Activated CD8-positive, alpha-beta memory T cell treated with anti-CD3 and anti-CD28 coated beads for 4 hours (primary cell): Measurements from ENCODE around the gene CBX2.
"Not testable (repeated sequence)": the region's sequence is repeated elsewhere in the genome, so short reads cannot be mapped to it uniquely, and the experiment has no call there.

Experiments
- DNase-seq, 2 donors: peaks; one replicate each; pipeline ENCODE4 v3.0.0-alpha.2; 2020; ENCODE audit warnings: low read depth in 2 of 2

CBX2 gene

GRCh38 chr17:79742951-79743476, 34.9 kb upstream of the CBX2 start:
- no peak for DNase-seq

- no peak for DNase-seq
Measured at GRCh38 chr17:79743614-79744013, 34.3 kb upstream of the CBX2 start.

GRCh38 chr17:79745641-79746105, 32.3 kb upstream of the CBX2 start:
- DNase-seq: no peak

GRCh38 chr17:79746889-79747507, 30.9 kb upstream of the CBX2 start:
- no peak for DNase-seq

GRCh38 chr17:79747508-79748294, 30.2 kb upstream of the CBX2 start:
- DNase-seq: no peak

- DNase-seq: no peak
Measured at GRCh38 chr17:79748295-79749099, 29.5 kb upstream of the CBX2 start.

- DNase-seq: no peak
Measured at GRCh38 chr17:79749156-79749815, 28.7 kb upstream of the CBX2 start.

GRCh38 chr17:79749958-79750357, 28.0 kb upstream of the CBX2 start:
- DNase-seq: no peak

- no peak for DNase-seq
Measured at GRCh38 chr17:79750650-79751545, 27.1 kb upstream of the CBX2 start.

- no peak for DNase-seq
Measured at GRCh38 chr17:79752175-79752574, 25.8 kb upstream of the CBX2 start.

- DNase-seq: no peak
Measured at GRCh38 chr17:79754370-79754769, 23.6 kb upstream of the CBX2 start.

GRCh38 chr17:79754903-79755302, 23.0 kb upstream of the CBX2 start:
- DNase-seq: not testable (repeated sequence)

GRCh38 chr17:79755591-79755990, 22.4 kb upstream of the CBX2 start:
- DNase-seq: no peak

- no peak for DNase-seq
Measured at GRCh38 chr17:79757140-79757745, 20.7 kb upstream of the CBX2 start.

GRCh38 chr17:79758271-79758670, 19.7 kb upstream of the CBX2 start:
- no peak for DNase-seq

GRCh38 chr17:79760197-79760906, 17.6 kb upstream of the CBX2 start:
- no peak for DNase-seq

GRCh38 chr17:79761894-79762589, 15.9 kb upstream of the CBX2 start:
- no peak for DNase-seq

GRCh38 chr17:79765708-79766107, 12.2 kb upstream of the CBX2 start:
- no peak for DNase-seq
